H1 (cell line): ENCODE measurements around the gene SIGLEC7. TPM values are rescaled to one million over a fixed set of nuclear protein-coding genes. Genes with fewer than 3 reads are reported as not detected.
A peak's percentile ranks its signal among the peaks of the same experiment; 100 is the strongest.

Source experiments
- CHD7 ChIP-seq: fragments of 300-600 bp; sonication (generic); IDR thresholded peaks from 2 replicates; pipeline ENCODE4 v1.7.1; 2012; ENCODE audit warnings: low read length, moderate library complexity, mild to moderate bottlenecking, inconsistent platforms; ENCODE audit not compliant: insufficient replicate concordance
- CTCF ChIP-seq, 3 experiments: IDR thresholded peaks; 1 replicate in 2 of 3; 2 replicates in 1 of 3; pipeline versions ENCODE4 v1.5.1 to v1.6.1; 2011; ENCODE audit warnings: low read length in 3 of 3, mild to moderate bottlenecking in 3 of 3, inconsistent platforms in 2 of 3, low read depth in 1 of 3, moderate library complexity in 1 of 3; ENCODE audit not compliant: insufficient read depth in 1 of 3; ENCODE audit errors: control extremely low read depth in 1 of 3
- EP300 ChIP-seq, 2 experiments: IDR thresholded peaks; 1 replicate in 1 of 2; 2 replicates in 1 of 2; pipeline ENCODE4 v1.6.1; 2011 to 2012; ENCODE audit warnings: low read depth in 2 of 2, low read length in 2 of 2, mild to moderate bottlenecking in 2 of 2, borderline replicate concordance in 1 of 2, inconsistent platforms in 1 of 2, moderate library complexity in 1 of 2
- SAP30 ChIP-seq: fragments of 300-600 bp; sonication (generic); IDR thresholded peaks from 2 replicates; pipeline ENCODE4 v1.7.1; 2012; ENCODE audit warnings: low read length, moderate library complexity, mild to moderate bottlenecking, inconsistent platforms; ENCODE audit not compliant: insufficient read depth, insufficient replicate concordance
- polyA plus RNA-seq, 7 experiments: library from polyadenylated mRNA; depleted of rRNA in 3 of 7; stranded (reverse) in 5 of 7; unstranded in 2 of 7; fragments of >200 nt in 5 of 7; fragments of 200-250 nt in 2 of 7; gene quantifications; 1 replicate in 5 of 7; 2 replicates in 1 of 7; 4 replicates in 1 of 7; pipeline versions ENCODE4 v1.2.1 to v1.2.3, GENCODE V29; 2011 to 2013; ENCODE audit warnings: missing spikeins in 2 of 7, mixed read lengths in 2 of 7
- total RNA-seq: library from RNA; stranded (reverse); fragmentation: NEBNext Ultra II Directional; extraction: Animal tissue kit (Norgen Biotek cat#: 25700); gene quantifications from 2 replicates; pipeline ENCODE4 v1.2.1, GENCODE V29; 2021

Gene SIGLEC7
- total and polyA plus RNA-seq, 2 of the 8 experiments (the other 6 are each of a cell fraction or from before 2014, with no cell fraction given), result not detected

GRCh38 chr19:51097166-51097738 lies 44.8 kb upstream of the SIGLEC7 start (continued):
- TF ChIP-seq CHD7 (no peak), EP300 (IDR thresholded peaks at IDR 0.05; ENCODE audit: borderline replicate concordance in 1 of 2, low read depth in 2 of 2, low read length in 2 of 2) (no peak), SAP30 (no peak), CTCF (IDR thresholded peaks at IDR 0.05; ENCODE audit: control extremely low read depth in 1 of 3, insufficient read depth in 1 of 3, low read depth in 1 of 3, low read length in 3 of 3) (peak; percentile 69 to 74 (median 70))
